GM21619 (cell line): ENCODE measurements around the gene SF3A1.

Experiments
- ATAC-seq: cut with Tn5 transposase; IDR thresholded peaks from one replicate; pipeline ENCODE4 v1.9.1; 2021; ENCODE audit not compliant: unreplicated experiment

Gene SF3A1

DNA sequence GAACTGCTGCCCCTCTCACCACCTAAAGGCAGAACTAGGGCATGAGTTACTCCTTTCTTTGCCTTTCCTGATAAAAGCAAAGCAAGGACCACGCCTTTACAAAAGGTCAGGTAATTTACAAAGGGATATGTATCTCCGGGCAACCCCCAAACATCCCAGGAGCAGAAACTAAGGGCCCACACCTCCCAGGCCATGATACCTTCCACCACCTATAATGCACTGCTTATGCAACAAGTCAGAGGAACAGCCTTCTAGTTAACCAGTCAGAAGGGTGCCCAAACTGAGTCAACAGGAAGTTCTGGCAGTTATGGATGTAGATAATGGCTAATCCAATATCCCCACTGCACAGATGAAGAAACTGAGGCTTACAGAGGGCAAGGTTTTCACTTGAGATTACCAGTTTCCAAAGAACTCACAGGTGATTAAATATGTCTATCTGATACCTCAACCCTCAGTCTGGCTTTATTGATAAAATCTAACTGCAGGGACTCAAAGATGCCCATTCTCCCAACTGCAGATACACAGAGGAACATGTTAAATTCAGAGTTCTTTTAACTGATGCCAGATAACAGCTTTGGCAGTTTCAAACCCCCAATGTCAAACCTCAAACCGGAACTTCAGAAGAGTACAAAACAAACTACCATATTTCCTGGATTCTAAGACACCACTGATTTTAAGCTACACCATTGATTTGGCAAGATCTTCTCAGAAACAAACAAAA, 50.6 kb downstream of the SF3A1 start:
- ATAC-seq = no peak

DNA sequence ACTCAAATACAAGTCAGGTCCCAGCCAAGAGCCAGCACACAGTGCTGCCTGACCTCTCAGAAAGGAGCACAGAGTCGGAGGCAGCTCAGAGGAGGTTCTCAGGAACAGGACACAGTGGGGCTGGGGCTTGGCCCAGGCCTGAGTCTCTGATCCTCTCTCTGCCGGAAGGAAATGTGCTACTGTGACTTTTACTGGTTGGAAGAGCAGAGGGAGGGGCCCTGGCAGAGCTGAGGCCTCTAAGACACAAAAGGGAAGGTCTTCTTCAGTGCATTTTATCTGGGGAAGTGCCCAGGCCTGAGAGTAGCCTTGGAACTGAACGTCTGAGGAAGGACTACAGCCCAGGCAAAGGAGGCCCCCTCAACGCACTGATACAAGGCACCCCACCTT, 51.2 kb downstream of the SF3A1 start:
- peak; percentile 48 for ATAC-seq

DNA sequence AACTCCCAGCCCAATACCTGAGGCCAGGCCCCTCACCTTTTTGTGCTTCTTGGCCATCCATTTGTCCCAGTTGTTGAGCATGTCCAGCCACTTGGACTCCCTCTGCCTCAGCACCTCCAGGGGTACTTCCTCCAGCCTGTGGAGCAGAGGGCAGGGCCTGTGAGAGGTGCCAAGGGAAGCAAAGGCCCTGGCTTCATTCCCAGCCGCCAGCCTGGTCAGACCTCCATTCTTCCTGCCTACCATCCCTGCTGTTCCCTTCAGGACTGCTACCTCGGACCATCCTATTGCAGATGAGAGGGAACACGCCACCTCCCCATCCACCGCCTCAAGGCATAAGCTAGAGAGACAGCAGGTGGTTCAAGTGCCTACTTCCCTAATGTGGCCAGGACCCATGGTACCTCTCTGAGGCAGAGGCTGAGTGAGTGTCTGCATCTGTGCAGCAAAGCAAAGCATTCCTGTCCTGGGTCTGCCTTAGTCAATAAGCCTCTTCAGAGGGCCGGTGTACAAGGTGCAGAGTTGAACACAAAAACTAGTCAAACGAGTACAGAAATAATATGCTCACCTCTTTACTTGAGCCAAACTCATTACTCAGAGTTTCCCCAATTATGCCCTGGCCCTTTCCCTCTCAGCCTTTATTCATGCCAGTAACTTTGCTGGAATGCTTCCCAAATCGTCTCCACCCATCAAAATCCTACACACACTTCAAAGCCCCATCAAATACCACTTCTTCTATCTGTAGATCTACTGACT, 52.0 kb downstream of the SF3A1 start:
- no peak for ATAC-seq

DNA sequence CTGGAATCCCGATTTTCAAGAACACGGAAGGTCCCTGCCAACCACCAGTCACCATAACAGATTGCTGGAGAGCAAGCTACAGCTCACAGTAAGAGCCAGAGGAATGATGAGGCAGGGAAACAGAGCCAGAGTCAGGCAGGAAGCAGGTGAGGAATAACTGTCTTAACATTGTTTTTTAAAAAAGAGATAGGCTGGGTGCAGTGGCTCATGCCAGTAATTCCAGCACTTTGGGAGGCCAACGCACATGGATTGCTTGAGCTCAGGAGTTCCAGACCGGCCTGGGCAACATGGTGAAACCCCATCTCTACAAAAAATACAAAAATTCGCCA, 53.9 kb downstream of the SF3A1 start:
- ATAC-seq = no peak

DNA sequence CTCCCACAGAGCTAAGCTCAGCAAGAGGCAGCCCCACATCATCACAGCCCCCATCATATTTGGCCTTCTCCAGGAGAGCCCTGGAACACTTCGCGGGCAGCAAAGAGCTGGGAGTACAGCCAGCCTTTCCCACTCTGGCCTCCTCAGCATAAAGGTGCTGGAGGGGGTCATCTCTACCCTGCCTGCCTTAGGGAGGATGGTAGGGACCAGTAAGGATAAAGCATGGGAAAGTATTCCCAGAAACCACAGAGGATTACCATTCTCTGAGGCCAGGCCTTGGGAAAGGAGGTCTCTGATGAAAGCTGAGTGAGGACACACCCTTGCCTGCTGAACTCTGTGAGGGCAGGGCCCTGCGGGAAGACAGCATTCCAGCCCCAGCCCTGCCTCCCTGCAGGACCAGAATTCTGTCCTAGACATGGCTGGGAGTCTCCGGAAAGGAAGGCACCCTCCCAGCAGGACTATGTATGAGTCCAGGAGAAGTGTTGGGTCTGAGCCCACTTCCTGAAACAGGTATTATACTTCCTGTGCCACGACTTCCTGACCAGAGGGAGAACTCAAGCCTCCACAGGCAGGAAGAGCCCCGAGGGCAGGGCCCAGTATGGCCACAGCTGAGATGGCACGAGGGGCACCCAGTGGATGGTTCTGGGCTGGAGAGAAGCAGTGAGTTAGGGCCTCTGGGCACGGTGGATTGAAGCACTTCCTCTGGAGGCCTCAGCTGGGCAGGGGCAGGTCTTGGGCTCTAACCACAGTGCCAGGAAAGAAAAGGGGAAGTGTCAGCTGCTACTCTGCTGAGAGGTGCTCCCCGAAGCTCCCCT, 54.5 kb downstream of the SF3A1 start:
- no peak for ATAC-seq

DNA sequence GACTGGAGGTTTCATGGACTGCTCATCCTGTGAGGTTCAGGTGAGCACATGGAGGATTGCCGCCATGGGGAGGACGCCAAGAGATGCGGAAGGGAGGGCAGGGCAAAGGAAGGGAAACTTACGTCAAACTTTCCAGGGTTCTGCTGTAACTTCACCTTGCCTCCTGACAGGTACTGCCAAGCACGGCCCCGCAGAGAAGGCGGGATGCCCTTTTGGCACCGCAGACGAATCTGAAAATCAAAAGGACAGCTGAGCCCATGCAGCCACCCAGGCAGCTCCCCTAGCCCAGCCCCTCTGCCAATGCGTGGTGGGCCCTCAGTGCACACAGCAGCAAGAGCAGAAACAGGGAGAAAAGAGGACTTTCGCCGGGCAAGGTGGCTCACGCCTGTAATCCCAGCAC, 57.4 kb downstream of the SF3A1 start:
- no peak for ATAC-seq

DNA sequence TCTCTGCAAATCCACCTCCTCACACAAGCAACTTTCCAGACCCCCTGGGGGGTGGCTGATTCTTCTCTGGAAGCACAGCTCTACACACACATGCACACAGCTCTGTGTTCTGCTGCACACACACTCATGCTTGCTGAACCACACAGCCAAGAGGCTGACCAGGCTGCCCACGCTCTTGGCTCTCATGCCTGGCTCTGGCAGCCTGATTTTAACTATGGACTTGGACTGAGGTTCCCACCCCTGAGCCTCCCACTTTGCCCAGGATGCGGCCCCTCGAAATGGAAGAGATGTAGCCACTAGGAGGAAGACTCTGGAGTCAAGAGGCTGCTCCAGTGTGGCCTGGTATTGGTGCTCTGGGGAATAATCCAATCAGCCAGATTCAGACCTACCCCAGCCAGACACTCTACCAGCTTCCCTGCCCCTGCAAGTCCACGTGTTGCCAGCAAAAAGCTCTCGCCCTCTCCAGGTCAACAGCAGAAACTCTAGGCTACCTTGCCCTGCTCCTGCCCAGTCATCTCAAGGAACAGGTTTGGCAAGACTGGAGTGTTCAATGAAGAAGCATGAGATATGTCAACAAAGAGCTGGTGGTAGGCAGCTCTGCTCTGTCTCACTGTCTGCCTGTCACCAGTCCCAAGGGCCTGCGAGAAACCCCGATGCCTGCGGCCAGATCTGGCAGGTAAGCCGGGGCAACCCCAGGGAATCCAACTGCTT, 58.5 kb downstream of the SF3A1 start:
- ATAC-seq = no peak

DNA sequence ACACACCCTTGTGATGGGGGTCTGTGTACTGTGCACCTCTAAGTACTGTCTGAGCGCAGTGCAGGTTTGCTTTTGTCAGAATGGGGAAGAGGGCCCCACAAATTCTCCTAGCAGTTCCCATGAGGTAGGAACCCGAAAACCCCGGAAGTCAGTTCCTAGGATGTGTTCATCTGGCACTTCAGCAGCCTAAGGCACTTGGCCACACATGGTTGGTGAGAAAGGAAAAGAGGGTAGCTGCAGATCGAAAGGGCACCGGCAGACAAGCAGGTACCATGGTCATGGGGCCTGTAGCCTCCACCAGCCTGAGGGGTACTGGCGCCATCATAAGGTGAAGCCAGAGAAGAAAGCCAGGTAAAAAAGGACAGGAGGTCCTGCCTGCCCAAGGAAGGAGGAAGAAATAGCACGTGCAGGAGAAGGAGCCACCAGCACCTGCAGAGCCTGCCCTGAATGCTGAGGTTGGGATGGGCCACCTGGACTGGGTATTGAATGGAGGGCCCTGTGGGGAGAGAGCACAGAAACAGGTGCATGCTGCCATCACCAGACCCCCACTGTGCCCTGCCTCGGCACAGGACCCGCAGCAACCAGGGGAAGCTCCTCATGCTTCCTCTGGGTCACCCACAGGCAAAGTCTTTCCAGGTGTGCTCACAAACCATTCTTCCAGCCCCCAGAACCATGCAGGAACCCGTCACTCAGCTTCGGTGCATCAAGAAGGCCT, 59.3 kb downstream of the SF3A1 start:
- no peak for ATAC-seq

DNA sequence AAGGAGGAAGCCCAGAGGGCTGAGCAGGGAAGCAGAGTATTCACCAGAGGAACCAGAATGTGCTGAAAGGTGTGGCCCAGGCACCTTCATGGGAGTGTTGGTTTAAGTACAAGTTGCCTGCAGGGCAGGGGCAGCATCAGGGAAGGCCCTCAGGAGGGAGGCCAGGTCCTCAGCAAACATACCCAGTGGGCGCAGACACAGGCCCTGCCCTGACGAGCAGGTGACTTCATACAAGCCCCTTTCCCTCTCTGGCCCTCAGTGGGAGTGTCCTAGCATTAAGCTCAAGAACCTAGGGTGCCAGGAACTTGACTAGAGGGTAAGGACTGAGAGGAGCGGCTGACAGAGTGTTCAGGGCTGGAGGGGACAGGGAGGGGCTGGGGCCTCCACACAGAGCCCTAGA, 59.9 kb downstream of the SF3A1 start:
- no peak for ATAC-seq

DNA sequence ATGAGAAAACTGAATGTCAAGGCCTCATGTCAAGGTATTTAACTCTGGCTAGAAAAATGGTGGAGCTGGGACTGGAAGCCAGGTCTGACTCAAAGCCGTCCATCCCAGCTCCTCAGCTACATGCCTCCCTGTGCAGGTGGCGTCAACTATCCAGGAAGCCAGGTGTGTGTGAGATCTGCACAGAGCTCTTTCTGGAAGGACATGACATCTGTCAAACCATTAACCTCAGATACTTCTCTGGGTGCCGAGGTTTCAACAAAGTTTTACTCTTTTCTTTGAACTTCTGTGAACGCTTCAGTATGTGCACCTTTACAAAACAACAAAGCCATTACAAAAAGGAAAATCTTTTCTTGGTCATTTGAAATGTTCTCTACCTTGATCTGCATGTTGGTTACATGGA, 60.4 kb downstream of the SF3A1 start:
- ATAC-seq = no peak

DNA sequence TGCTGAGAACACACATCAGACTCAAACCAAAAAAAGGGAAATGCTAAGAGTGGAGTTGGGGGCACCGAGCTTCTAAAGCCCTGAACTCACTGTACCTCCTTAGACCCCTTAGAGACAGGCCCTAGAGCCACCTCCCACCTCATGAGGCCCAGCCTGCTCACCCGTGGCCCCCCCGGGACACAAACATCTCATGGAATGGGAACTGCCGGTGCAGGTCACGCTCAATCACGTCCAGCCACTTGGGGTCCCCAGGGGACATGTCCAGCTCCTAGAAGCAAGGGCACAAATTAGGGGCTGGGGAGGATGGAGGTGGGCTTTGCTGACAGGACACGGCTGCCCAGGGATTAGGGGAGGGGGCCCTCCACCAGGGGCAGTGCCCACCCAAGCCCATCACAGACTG, 61.1 kb downstream of the SF3A1 start:
- no peak for ATAC-seq

DNA sequence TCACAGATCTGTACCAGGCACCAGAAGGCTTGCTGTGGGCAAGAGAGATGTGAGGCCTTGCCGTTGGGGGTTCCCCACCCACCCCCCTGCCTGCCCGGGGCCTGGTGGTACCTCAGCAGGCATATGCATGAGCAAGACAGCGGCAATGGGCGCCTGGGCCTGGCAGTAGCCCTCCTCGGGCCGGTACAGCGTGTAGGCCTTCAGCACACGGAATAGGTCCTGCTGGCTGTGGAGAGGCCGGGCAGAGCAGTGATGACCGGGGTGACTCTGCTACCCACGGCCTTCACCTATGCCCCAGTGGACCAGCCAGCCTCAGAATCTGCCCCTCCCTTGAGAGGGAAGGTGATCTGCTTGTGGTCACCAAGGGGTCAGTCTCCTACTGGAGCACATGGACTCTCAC, 61.9 kb downstream of the SF3A1 start:
- no peak for ATAC-seq

DNA sequence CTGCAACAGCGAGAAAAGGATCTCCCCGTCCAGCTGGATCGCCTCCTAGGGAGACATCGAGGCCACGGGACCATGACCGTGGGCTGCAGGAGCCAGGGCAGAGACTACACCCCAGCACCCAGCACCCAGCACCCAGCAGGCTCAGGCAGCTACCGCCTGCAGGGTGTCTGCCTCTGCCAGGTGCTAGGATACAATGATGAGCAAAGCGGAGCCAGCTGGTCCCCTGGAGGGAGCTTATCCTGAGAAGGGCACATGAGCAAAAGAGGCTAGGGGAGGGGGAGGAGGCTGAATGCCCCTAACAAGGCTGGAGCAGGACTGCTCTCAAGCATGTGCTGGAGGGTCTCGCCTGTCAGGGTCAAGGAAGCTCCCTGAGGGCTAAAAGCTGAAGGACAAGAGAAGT, 62.6 kb downstream of the SF3A1 start:
- no peak for ATAC-seq

DNA sequence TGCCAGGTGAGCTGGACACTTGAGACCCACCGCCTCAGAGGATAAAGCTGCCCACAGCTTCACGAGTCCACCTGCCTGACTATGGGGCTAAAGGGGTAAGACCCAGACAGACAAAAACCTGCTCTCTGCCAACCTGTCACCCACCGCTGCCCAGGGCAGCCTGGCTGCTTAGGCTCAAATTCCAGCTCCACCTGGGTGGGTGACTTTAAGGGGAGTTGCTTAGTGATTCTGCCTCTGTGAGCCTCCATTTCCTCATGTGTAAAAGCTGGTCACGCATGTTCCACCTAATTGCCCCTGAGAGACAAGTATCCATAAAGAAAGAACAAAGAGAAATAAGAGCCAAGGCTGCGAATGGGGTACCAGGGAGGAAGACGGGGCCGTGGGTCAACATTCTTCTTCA, 63.7 kb downstream of the SF3A1 start:
- no peak for ATAC-seq

DNA sequence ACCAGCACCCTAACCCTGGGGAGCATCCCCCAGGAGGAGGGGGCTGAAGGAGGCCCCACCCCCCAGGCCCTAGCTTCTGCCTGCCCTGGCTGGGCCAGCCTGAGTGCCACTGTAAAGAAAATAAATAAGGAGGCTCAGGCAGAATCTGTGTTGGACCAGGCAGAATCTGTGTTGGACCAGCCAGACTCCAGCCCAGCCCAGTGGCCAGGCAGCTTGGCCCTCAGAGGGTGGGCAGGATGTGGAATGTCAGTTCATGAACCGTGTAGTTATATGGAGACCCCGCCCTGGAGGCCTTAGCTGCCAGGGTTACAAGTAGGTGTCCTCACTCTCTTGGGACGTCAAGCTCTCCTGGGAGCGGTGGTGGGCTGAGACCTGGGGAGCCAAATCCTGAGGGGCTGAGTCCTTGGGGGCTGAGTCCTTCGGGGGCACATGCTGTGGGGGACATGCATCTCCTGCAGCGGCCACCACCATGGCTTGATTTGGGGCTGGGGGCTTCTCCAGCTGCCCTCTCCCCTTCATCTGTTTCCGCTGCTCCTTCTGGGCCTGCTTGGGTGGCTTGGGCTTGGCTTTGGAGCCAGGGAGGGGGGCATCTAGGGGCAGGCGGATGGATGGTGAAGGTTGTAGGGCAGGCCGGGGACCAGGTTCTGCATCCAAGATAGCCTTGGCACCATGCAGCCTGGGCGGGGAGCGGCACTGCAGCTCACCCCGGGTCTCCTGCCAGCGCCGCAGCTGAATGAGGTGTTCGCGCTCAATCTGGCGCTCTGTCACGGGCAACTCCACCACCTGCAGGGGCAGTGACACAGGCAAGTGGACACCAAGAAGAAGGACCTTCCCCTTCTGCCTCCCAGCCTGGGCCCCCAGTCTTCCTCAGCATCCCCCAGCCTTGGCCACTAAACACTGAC, 64.4 kb downstream of the SF3A1 start:
- ATAC-seq = no peak

DNA sequence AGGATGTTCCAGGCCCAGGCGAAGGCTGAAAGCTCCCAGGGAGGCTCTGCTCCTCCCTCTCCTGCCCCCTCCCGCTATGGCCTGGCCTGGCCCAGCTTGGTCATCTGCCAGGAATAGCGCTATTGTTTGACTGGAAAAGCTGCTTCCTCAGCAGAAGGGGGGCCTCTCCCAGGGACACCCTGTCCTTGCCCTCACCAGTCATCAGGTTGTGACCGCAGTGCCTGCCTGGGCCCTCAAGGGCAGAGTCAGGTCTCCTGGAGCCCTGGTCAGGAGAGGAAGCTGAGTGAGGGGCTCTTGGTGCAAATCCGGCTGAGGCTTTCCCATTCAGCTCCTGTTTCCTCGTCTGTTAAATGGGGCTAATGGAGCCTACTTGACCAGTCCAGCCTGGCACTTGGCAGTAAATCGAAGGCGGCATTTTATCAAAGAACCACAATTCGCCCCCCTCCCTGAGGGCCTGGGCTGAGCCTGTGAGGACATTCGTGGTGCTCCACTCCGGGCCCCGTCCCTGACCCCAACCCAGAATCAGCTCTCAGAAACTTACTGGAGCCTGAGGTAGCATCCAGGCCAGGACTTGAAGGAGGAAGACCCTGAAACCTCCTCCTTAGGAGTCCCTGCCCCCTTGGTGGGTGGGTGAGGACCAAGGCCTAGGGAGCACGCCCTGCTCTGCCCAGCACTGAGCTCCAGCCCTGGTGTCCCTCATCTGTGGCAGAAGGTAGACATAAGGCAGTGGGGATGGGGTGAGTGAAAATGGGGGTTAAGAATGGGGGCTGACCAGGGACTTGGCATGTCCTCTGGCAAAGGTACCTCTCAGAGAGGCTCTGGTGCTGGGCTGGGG, 65.4 kb downstream of the SF3A1 start:
- no peak for ATAC-seq

DNA sequence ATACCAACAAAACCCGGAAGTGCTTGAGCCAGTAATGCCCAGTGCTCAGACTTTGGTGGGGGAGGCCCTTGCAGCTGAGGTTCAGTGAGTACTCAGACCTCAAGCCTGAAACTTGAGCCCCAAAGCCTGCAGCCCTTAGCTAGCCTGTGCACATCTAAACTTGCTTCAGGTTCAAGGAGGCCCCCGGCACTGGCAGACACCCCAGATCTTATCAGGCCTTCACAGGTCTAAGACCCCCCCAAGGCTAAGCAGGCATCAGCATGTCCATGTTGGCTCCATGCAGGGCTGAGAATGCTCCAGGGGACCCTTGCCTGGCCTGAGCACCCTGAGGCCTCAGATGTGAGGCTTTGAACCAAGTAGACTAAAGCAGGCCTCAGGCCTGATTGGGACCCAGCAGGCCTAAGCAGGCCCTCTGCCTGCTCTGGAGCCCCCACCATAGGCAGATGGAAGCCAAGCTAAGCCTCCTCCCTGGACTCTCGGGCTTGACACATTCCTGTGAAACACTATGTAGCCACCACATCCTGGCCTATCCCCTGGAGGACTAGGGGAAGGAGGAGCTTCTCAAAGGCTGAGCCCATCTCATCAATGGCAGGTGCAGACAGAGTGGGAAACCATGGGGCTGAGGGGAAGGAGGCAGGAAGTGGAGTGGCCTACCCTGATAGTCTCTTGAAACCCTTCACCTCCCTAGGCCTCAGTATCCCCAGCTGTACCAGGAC, 66.2 kb downstream of the SF3A1 start:
- ATAC-seq = no peak

DNA sequence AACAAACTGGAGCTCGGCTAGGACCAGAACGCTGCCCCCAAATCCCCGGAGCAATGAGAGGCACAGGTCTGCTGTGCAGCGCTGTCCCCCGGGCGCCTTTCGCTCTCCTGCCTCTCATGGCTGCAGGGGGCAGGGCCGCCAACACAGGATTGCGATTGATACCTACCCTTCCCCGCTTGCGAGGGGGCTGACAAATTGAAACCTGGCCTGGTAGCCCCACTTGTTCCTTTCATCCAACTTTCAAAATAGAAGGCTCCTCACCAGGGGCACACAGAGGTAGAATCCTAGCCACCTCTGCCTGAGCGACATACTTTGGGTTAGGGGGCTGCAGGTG, 66.7 kb downstream of the SF3A1 start:
- peak; percentile 8 for ATAC-seq
